ENCODE results near the gene KRT17. TPM values are rescaled to one million over a fixed set of nuclear protein-coding genes. Genes with fewer than 3 reads are reported as not detected.

Gene KRT17
- 2.3 and 25.7 TPM in 2 replicates for total RNA-seq

GRCh38 chr17:41624208-41625101, at the start of gene KRT17:
KRT17 (minus strand) TSS chr17:41624575; CDS start chr17:41624509, 66 bp downstream.

GRCh38 chr17:41612376-41613160, 11.8 kb downstream of the KRT17 start, which contains the start of gene KRT16:
KRT16 (minus strand) TSS chr17:41612767; CDS start chr17:41612688, 79 bp downstream.

GRCh38 chr17:41586863-41587495, 37.4 kb downstream of the KRT17 start, which contains the start of gene KRT14:
KRT14 (minus strand) TSS chr17:41586895; CDS start chr17:41586834, 61 bp downstream.

GRCh38 chr17:41571561-41572434, 52.6 kb downstream of the KRT17 start, which contains the start of gene KRT9:
KRT9 (minus strand) TSS chr17:41572059; CDS start chr17:41571992, 67 bp downstream.

Other genes with a start within 250 kb of the KRT17 start
- gene KRT34, start 242.3 kb downstream of the KRT17 start, total RNA-seq = 0.13 and 2.9 TPM in 2 replicates
- gene KRT31, start 227.0 kb downstream of the KRT17 start, total RNA-seq = 0.13 TPM in 1 of 2 replicates, not detected in the other
- not detected in 2 replicates for gene KRT37, start 200.0 kb downstream of the KRT17 start, total RNA-seq
- not detected in 2 replicates for gene KRT38, start 183.6 kb downstream of the KRT17 start, total RNA-seq
- gene KRT32, start 157.2 kb downstream of the KRT17 start, total RNA-seq = not detected in 2 replicates
- not detected in 2 replicates for gene KRT35, start 143.4 kb downstream of the KRT17 start, total RNA-seq
- not detected in 2 replicates for gene KRT36, start 134.7 kb downstream of the KRT17 start, total RNA-seq
- not detected in 2 replicates for gene KRT13, start 119.0 kb downstream of the KRT17 start, total RNA-seq
- gene KRT15, start 105.7 kb downstream of the KRT17 start, total RNA-seq = 1.0 and 2.8 TPM in 2 replicates
- gene KRT19, start 96.3 kb downstream of the KRT17 start, total RNA-seq = 918 and 2,026 TPM in 2 replicates
- not detected in 2 replicates for gene KRT9, start 52.5 kb downstream of the KRT17 start, total RNA-seq
- gene KRT14, start 37.7 kb downstream of the KRT17 start, total RNA-seq = not detected in 2 replicates
- gene KRT16, start 11.8 kb downstream of the KRT17 start, total RNA-seq = 0.51 TPM in 1 of 2 replicates, not detected in the other
- 99.4 and 202 TPM in 2 replicates for gene EIF1, start 64.3 kb upstream of the KRT17 start, total RNA-seq
- gene GAST, start 87.8 kb upstream of the KRT17 start, total RNA-seq = not detected in 2 replicates
- gene HAP1, start 110.1 kb upstream of the KRT17 start, total RNA-seq = 0.13 TPM in 1 of 2 replicates, not detected in the other
- gene JUP, start 162.1 kb upstream of the KRT17 start, total RNA-seq = 302 and 440 TPM in 2 replicates
- 64.4 and 101 TPM in 2 replicates for gene P3H4, start 187.4 kb upstream of the KRT17 start, total RNA-seq
- 175 and 310 TPM in 2 replicates for gene FKBP10, start 188.4 kb upstream of the KRT17 start, total RNA-seq
- 54.9 and 82.1 TPM in 2 replicates for gene NT5C3B, start 211.7 kb upstream of the KRT17 start, total RNA-seq
- not detected in 2 replicates for gene KLHL10, start 213.2 kb upstream of the KRT17 start, total RNA-seq
- 13.2 and 18.5 TPM in 2 replicates for gene KLHL11, start 240.8 kb upstream of the KRT17 start, total RNA-seq

Measured in mesangial cell (primary cell).